ENCODE data around the gene KIAA0753.

Gene KIAA0753

GRCh38 chr17:6555331-6556120, 85.0 kb downstream of the KIAA0753 start:
- peaks cover 6% of the 10 kb centered on the region for H3K9me3 Mint-ChIP-seq
- H3K27ac Mint-ChIP-seq: no peak overlapping the region
- peaks cover 91% of the 10 kb centered on the region for H3K27me3 Mint-ChIP-seq
- H3K4me3 Mint-ChIP-seq: peak overlapping the region; percentile 69
- no peaks in the 10 kb centered on the region for H3K36me3 Mint-ChIP-seq (ENCODE audit: low read depth)
- H3K4me1 Mint-ChIP-seq (ENCODE audit: low read depth): peaks cover 19% of the 10 kb centered on the region
- intact Hi-C loops (cut with micrococcal nuclease): no loop called here

GRCh38 chr17:6554871-6555330, 85.6 kb downstream of the KIAA0753 start:
- Mint-ChIP-seq H3K4me1 (ENCODE audit: low read depth) (peaks cover 19% of the 10 kb centered on the region), H3K27ac (no peak overlapping the region), H3K9me3 (no peaks in the 10 kb centered on the region), H3K4me3 (peak overlapping the region; percentile 69), H3K36me3 (ENCODE audit: low read depth) (no peaks in the 10 kb centered on the region), H3K27me3 (peaks cover 88% of the 10 kb centered on the region)
- intact Hi-C loops (cut with micrococcal nuclease): no loop called here

GRCh38 chr17:6554342-6554741, 86.2 kb downstream of the KIAA0753 start:
- Mint-ChIP-seq H3K4me3 (no peak overlapping the region), H3K27ac (no peak overlapping the region), H3K4me1 (ENCODE audit: low read depth) (peaks cover 19% of the 10 kb centered on the region), H3K36me3 (ENCODE audit: low read depth) (no peaks in the 10 kb centered on the region), H3K27me3 (peaks cover 87% of the 10 kb centered on the region), H3K9me3 (no peaks in the 10 kb centered on the region)
- intact Hi-C loops (cut with micrococcal nuclease): no loop called here

DNA sequence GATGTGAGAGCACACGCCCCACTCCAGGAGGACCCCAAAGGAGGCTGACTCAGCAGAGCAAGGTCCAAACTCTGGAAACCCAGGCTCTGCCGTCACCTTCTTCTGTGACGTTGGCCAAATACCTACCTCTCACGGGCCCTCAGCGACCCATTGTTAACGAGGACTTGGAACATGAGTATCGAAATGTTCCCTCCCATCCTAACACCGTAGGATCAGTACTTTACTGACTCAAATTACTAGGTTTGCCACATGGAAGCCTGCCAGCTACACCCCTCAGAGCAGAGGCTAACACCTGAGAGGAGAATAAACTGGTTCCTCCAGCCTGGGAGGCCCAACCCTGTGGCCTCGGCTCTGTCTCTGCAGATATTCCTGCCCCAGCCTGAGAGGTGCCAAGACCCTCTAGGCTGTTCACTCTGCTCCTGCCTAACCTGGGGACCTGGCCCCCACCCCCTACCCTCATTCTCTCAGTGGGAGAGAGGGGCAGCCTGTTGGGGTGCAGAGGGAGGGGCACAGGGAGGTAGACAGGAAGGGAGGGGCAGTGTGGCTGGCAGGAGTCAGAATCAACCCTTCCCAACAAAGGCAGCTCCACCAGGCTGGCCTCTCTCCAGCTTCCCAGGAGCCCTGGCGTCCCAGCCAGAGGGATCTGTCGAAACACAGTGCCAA, 88.5 kb downstream of the KIAA0753 start:
- no peak overlapping the region for H3K27ac Mint-ChIP-seq
- peaks cover 31% of the 10 kb centered on the region for H3K4me1 Mint-ChIP-seq (ENCODE audit: low read depth)
- no peaks in the 10 kb centered on the region for H3K36me3 Mint-ChIP-seq (ENCODE audit: low read depth)
- intact Hi-C loops (cut with micrococcal nuclease): no loop called here
- no peaks in the 10 kb centered on the region for H3K9me3 Mint-ChIP-seq
- peaks cover 86% of the 10 kb centered on the region for H3K27me3 Mint-ChIP-seq
- H3K4me3 Mint-ChIP-seq: no peak overlapping the region

- no peaks in the 10 kb centered on the region for H3K9me3 Mint-ChIP-seq
- intact Hi-C loops (cut with micrococcal nuclease): no loop called here
- no peak overlapping the region for H3K4me3 Mint-ChIP-seq
- no peak overlapping the region for H3K27ac Mint-ChIP-seq
- no peaks in the 10 kb centered on the region for H3K36me3 Mint-ChIP-seq (ENCODE audit: low read depth)
- peaks cover 86% of the 10 kb centered on the region for H3K27me3 Mint-ChIP-seq
- H3K4me1 Mint-ChIP-seq (ENCODE audit: low read depth): peaks cover 27% of the 10 kb centered on the region
Measured at GRCh38 chr17:6551356-6551755, 89.2 kb downstream of the KIAA0753 start.

GRCh38 chr17:6549384-6550036, 91.0 kb downstream of the KIAA0753 start:
- intact Hi-C loops (cut with micrococcal nuclease): no loop called here
- no peak overlapping the region for H3K4me3 Mint-ChIP-seq
- H3K27ac Mint-ChIP-seq: no peak overlapping the region
- no peaks in the 10 kb centered on the region for H3K9me3 Mint-ChIP-seq
- peaks cover 13% of the 10 kb centered on the region for H3K4me1 Mint-ChIP-seq (ENCODE audit: low read depth)
- peaks cover 81% of the 10 kb centered on the region for H3K27me3 Mint-ChIP-seq
- no peaks in the 10 kb centered on the region for H3K36me3 Mint-ChIP-seq (ENCODE audit: low read depth)

GRCh38 chr17:6548578-6549330, 91.8 kb downstream of the KIAA0753 start:
- no peak overlapping the region for H3K27ac Mint-ChIP-seq
- H3K36me3 Mint-ChIP-seq (ENCODE audit: low read depth): no peaks in the 10 kb centered on the region
- H3K9me3 Mint-ChIP-seq: no peaks in the 10 kb centered on the region
- intact Hi-C loops (cut with micrococcal nuclease): no loop called here
- H3K4me3 Mint-ChIP-seq: no peak overlapping the region
- peaks cover 73% of the 10 kb centered on the region for H3K27me3 Mint-ChIP-seq
- H3K4me1 Mint-ChIP-seq (ENCODE audit: low read depth): peaks cover 13% of the 10 kb centered on the region

- intact Hi-C loops (cut with micrococcal nuclease): no loop called here
- Mint-ChIP-seq H3K27me3 (peaks cover 66% of the 10 kb centered on the region), H3K9me3 (no peaks in the 10 kb centered on the region), H3K4me3 (no peak overlapping the region), H3K4me1 (ENCODE audit: low read depth) (peaks cover 13% of the 10 kb centered on the region), H3K27ac (no peak overlapping the region), H3K36me3 (ENCODE audit: low read depth) (no peaks in the 10 kb centered on the region)
Measured at GRCh38 chr17:6548034-6548433, 92.5 kb downstream of the KIAA0753 start.

DNA sequence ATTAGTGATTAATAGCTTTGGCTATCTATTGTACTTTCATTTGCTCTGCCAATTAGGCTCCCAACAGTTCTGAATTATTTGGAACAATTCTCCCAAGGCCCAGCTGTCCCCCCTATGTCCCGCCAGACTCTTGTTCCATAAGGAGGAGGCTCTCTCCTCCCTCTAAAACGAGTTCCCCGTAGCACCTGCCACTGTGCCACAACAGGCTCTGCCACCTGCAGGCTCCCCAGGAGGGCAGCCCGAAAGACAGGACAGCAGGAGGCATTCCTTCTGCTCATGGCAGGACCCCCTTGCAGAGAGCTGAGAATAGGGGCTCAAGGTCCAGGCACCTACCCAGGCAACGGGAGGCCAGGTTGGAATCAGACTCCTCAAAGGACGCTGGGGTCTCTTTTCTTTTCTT, 93.2 kb downstream of the KIAA0753 start:
- Mint-ChIP-seq H3K4me3 (no peak overlapping the region), H3K27me3 (peaks cover 59% of the 10 kb centered on the region), H3K4me1 (ENCODE audit: low read depth) (peaks cover 13% of the 10 kb centered on the region), H3K9me3 (no peaks in the 10 kb centered on the region), H3K27ac (no peak overlapping the region), H3K36me3 (ENCODE audit: low read depth) (no peaks in the 10 kb centered on the region)
- intact Hi-C loops (cut with micrococcal nuclease): no loop called here

DNA sequence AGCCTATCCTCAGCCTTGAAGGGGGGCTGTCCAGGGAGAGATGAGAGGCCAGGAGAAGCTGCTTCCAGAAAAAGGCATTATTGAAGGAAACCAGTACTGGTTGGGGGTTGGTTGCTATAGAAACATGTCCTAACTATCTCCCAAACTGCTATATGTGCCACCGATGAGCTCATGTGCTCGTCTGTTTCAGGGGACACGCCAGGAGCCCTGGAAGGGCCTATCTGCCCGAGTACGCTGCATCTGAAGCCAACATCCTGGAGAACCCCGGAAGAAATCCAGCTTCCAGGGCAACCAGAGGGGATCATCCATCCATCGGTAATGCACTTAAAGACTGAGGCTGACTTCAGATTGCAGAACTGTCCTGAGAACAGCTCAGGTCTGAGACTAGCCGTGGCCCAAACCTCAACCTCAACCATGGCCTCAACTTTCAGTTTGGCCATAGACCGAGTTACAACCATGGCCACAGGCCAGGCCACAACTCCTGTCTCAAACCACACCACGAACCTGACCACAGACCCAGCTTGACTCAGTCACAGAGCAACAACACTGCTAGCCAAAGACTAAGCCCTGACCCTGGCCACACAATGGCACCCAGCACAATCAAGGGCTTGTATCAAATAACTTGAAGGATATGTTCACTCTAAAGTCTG, 94.3 kb downstream of the KIAA0753 start:
- no peaks in the 10 kb centered on the region for H3K9me3 Mint-ChIP-seq
- intact Hi-C loops (cut with micrococcal nuclease): no loop called here
- no peaks in the 10 kb centered on the region for H3K36me3 Mint-ChIP-seq (ENCODE audit: low read depth)
- peaks cover 53% of the 10 kb centered on the region for H3K27me3 Mint-ChIP-seq
- H3K27ac Mint-ChIP-seq: no peak overlapping the region
- H3K4me1 Mint-ChIP-seq (ENCODE audit: low read depth): peaks cover 13% of the 10 kb centered on the region
- H3K4me3 Mint-ChIP-seq: no peak overlapping the region

- no peak overlapping the region for H3K27ac Mint-ChIP-seq
Measured at GRCh38 chr17:6545291-6545690, 95.2 kb downstream of the KIAA0753 start.

GRCh38 chr17:6544011-6544370, 96.5 kb downstream of the KIAA0753 start:
- Mint-ChIP-seq H3K27me3 (peaks cover 45% of the 10 kb centered on the region), H3K27ac (no peak overlapping the region), H3K36me3 (ENCODE audit: low read depth) (no peaks in the 10 kb centered on the region), H3K9me3 (peaks cover 5% of the 10 kb centered on the region), H3K4me1 (ENCODE audit: low read depth) (peaks cover 10% of the 10 kb centered on the region), H3K4me3 (no peak overlapping the region)
- intact Hi-C loops (cut with micrococcal nuclease): no loop called here

More at GRCh38 chr17:6545291-6545690, 95.2 kb downstream of the KIAA0753 start:
- intact Hi-C loops (cut with micrococcal nuclease): no loop called here
- Mint-ChIP-seq H3K4me3 (no peak overlapping the region), H3K36me3 (ENCODE audit: low read depth) (no peaks in the 10 kb centered on the region), H3K4me1 (ENCODE audit: low read depth) (peaks cover 13% of the 10 kb centered on the region), H3K27me3 (peaks cover 47% of the 10 kb centered on the region), H3K9me3 (no peaks in the 10 kb centered on the region)
